IPS-18c (cell line): ENCODE data around the gene UTP11.
"Not testable (repeated sequence)": the region's sequence is repeated elsewhere in the genome, so short reads cannot be mapped to it uniquely, and the experiment has no call there.

ENCODE experiments used
- H3K4me3 ChIP-seq: 2 replicates; pipeline ENCODE4 v1.7.0; 2013; ENCODE audit warnings: low read depth, mild to moderate bottlenecking, low read length, moderate library complexity; ENCODE audit not compliant: insufficient read depth
- H3K9me3 ChIP-seq: one replicate; pipeline ENCODE4 v1.6.1; 2013; ENCODE audit warnings: mild to moderate bottlenecking, low read length, moderate library complexity; ENCODE audit not compliant: control insufficient read depth, insufficient read depth

Gene UTP11

GRCh38 chr1:38012363-38013226, at the start of gene UTP11:
TSS of gene UTP11 (plus strand) at chr1:38012734. CDS start at chr1:38012803, 69 bp downstream.
- Histone ChIP-seq H3K9me3 (no peaks in the 10 kb centered on the region), H3K4me3 (peak within 1 kb of the TSS; percentile 97)

GRCh38 chr1:37964106-37964505, 48.4 kb upstream of the UTP11 start:
- not testable (repeated sequence) for H3K4me3 ChIP-seq, H3K9me3 ChIP-seq

GRCh38 chr1:37965301-37965700, 47.2 kb upstream of the UTP11 start:
- Histone ChIP-seq H3K4me3 (no peak overlapping the region), H3K9me3 (no peaks in the 10 kb centered on the region)

GRCh38 chr1:37973684-37974083, 38.9 kb upstream of the UTP11 start:
- H3K9me3 ChIP-seq, H3K4me3 ChIP-seq: not testable (repeated sequence)

- Histone ChIP-seq H3K4me3 (no peak overlapping the region), H3K9me3 (no peaks in the 10 kb centered on the region)
These were observed 38.0 kb upstream of the UTP11 start for GRCh38 chr1:37974567-37974966.

GRCh38 chr1:37975083-37975482, 37.5 kb upstream of the UTP11 start:
- H3K4me3 ChIP-seq, H3K9me3 ChIP-seq: not testable (repeated sequence)

- no peaks in the 10 kb centered on the region for H3K9me3 ChIP-seq
- no peak overlapping the region for H3K4me3 ChIP-seq
These were observed 34.0 kb upstream of the UTP11 start for GRCh38 chr1:37978541-37978940.

GRCh38 chr1:37983546-37983945, 29.0 kb upstream of the UTP11 start:
- H3K9me3 ChIP-seq: no peaks in the 10 kb centered on the region
- H3K4me3 ChIP-seq: no peak overlapping the region

GRCh38 chr1:37987679-37988078, 24.9 kb upstream of the UTP11 start:
- no peak overlapping the region for H3K4me3 ChIP-seq
- H3K9me3 ChIP-seq: no peaks in the 10 kb centered on the region

GRCh38 chr1:37989361-37989930, 23.1 kb upstream of the UTP11 start:
- Histone ChIP-seq H3K9me3 (no peaks in the 10 kb centered on the region), H3K4me3 (peak overlapping the region; percentile 74)

GRCh38 chr1:37994886-37995566, 17.5 kb upstream of the UTP11 start:
- Histone ChIP-seq H3K9me3 (no peaks in the 10 kb centered on the region), H3K4me3 (peak overlapping the region; percentile 65; the same call in 1 of the 2 replicates)

- Histone ChIP-seq H3K4me3 (peak overlapping the region; percentile 65), H3K9me3 (no peaks in the 10 kb centered on the region)
These were observed 16.7 kb upstream of the UTP11 start for GRCh38 chr1:37995751-37996345.

GRCh38 chr1:37997256-37998088, 15.1 kb upstream of the UTP11 start:
- Histone ChIP-seq H3K9me3 (no peaks in the 10 kb centered on the region), H3K4me3 (no peak overlapping the region)

- Histone ChIP-seq H3K4me3 (no peak overlapping the region), H3K9me3 (no peaks in the 10 kb centered on the region)
These were observed 14.3 kb upstream of the UTP11 start for GRCh38 chr1:37998089-37998808.

GRCh38 chr1:37998913-37999429, 13.6 kb upstream of the UTP11 start:
- no peaks in the 10 kb centered on the region for H3K9me3 ChIP-seq
- H3K4me3 ChIP-seq: no peak overlapping the region
